ENCODE data around the gene TFCP2L1.
A peak's percentile ranks its signal among the peaks of the same experiment; 100 is the strongest.

TFCP2L1 gene

GRCh38 chr2:121214296-121214695 is 70.7 kb downstream of the TFCP2L1 start:
- no peak for DNase-seq

- DNase-seq, result no peak
These were observed 71.6 kb downstream of the TFCP2L1 start for GRCh38 chr2:121213386-121213785.

DNA sequence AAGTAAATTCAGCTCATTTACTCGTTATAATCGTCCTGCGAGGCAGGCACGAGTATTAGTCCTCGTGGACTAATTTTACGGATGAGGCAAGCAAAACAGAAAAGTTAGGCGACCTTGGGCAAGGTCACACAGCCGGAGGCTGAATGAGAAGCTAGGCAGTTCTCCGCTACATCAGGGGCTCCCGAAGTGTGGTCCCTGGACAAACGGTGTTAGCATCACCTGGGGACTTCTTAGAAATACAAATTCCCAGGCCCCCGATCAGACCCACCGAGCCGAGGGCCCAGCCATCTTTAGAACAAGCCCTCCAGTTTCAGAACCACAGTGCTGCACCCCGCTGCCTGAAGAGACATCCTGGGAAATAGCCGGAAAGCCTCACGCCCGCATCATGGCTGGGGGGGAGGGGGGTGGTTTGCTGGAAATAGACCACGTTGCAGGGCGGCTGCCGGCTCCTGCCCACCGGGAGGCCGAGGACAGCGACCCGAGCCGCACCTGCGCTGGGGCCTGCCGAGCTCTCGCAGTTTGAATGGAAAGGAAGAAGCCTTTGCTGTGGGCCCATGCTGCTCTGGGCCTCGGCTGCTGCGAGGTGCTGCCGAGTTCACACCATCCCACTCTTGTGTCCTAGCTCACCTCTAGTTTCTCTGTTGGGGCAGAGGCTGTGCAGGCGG is 72.2 kb downstream of the TFCP2L1 start:
- no peak for DNase-seq

DNA sequence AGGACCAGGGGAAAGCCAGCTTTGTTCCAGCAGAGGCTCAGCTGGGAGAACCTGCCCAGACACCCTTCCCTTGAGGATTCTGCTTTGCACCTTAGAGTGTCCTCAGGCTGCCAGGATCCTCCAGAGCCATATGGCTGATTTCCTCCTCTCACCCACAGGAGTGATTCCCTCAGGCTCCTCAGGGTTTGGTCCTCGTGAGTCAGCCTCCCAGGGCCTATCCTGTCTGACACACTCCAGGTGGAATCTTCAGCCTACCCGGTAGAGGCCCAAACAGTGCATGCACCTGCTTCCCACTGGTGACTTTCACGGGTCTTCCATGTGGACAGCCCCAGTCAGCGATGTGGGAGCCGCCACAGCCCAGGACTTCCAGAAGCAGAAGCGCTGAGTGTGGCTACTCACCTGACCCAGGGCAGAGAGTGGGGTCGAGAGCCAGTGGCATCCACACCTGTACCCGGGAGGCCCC is 73.3 kb downstream of the TFCP2L1 start:
- peak; percentile 13 for DNase-seq

GRCh38 chr2:121211251-121211650 is 73.8 kb downstream of the TFCP2L1 start:
- DNase-seq, result no peak

- no peak for DNase-seq
These were observed 74.3 kb downstream of the TFCP2L1 start for GRCh38 chr2:121210691-121211090.

DNA sequence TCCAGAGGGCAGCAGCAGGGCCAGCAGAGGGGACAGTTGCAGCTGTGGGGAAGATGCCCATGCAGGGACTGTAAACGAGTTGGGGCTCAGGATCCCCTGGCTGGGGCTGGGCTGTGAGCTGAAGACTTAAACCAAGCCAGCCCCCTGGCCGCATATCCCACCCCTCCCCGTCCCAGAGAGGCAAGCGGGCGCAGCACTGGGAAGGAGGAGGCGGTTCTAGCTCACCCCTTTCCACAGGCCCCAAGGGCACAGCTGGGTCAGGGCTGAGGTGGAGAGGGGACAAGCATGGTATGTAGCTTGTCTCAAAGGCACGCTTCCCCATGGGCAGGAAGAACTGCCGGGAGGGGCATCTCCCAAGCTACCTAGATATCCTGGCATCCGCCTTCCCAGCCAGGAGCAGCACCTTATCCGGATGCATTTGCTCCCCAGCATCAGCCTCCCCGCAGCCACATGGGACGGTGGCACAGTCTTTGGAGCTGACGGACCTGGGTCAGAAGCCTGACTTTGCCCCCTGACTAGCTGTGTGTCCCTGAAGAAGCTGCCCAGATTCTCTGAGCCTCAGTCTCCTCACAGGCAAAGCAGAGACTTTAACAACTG is 75.9 kb downstream of the TFCP2L1 start:
- no peak for DNase-seq

- no peak for DNase-seq
These were observed 77.5 kb downstream of the TFCP2L1 start for GRCh38 chr2:121207494-121207893.

DNA sequence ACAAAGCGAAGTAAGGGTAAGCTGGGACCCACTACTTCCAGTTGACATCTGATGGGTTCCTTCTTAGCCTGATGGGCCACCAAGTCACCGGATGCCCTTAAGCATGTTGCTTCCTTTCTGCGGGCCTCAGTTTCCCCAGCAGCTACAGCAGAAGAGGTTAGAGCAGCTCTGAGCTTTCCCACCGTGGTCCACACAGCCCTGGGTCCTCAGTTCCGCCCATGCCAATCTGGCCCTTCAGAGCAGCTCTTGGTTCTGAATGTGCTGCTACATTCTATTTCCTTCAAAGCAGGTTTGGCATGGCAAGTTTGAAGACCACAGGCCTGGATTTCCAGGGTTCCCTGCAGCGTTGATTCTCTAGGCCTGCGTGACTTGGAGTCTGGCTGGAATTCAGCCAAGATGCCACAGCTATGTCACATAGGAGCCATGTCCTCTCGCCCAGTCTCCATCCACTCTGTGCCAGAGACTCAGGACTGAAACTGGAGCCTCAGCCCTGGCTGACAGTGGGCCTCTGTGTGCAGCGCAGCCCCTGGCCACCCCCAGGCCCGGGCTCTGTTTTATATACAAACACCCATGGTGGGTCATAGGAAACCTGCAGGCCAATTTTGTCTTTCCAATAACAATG is 79.6 kb downstream of the TFCP2L1 start:
- peak; percentile 8 for DNase-seq

DNA sequence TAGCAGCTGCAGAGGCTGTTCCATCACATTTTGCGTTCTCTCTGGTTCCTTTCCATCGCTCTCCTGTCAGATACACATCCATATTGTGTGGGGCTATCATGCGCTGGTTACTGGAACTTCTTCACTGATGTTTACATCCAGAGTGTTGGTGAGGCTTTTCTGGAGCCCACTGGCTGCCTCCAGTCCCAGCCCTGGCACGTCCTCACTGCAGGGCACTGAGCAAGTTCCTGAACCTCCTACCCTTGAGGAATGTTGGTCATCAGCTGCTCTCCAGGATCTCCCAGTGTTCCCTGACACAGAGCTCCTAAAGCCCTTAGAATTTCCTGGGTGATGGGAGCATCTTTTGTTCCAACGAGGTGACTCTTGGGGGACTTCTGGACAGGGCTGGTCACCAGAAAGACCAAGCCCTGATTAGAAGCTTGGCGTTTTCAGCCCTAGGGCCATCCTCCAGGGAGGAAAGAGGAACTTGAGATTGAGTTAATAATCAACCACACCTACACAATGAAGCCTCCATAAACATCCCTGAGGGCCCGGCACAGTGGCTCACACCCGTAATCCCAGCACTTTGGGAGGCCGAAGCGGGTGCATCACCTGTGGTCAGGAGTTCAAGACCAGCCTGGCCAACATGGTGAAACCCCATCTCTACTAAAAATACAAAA is 81.3 kb downstream of the TFCP2L1 start:
- no peak for DNase-seq

- peak; percentile 25 for DNase-seq
These were observed 82.3 kb downstream of the TFCP2L1 start for GRCh38 chr2:121202541-121203310.

- no peak for DNase-seq
These were observed 83.2 kb downstream of the TFCP2L1 start for GRCh38 chr2:121201796-121202195.

GRCh38 chr2:121200419-121201315 is 84.3 kb downstream of the TFCP2L1 start:
- no peak for DNase-seq

- DNase-seq, result no peak
These were observed 85.0 kb downstream of the TFCP2L1 start for GRCh38 chr2:121200011-121200347.

GRCh38 chr2:121199281-121200010 is 85.6 kb downstream of the TFCP2L1 start:
- DNase-seq, result no peak

- no peak for DNase-seq
These were observed 87.5 kb downstream of the TFCP2L1 start for GRCh38 chr2:121197369-121198091.

DNA sequence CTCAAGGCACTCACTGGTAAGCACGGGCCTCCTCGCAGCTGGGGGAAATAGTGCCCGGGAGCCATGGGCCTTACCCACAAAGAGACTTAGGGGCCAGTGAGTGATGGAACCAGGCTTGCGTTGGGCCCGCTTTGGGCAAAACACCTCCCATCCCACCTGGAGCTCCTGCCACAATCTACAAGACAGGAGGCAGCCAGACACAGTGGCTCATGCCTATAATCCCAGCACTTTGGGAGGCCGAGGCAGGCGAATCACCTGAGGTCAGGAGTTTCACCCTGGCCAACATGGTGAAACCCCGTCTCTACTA is 88.2 kb downstream of the TFCP2L1 start:
- DNase-seq, result no peak

GRCh38 chr2:121196132-121196848 is 88.7 kb downstream of the TFCP2L1 start:
- DNase-seq, result peak; percentile 53

DNA sequence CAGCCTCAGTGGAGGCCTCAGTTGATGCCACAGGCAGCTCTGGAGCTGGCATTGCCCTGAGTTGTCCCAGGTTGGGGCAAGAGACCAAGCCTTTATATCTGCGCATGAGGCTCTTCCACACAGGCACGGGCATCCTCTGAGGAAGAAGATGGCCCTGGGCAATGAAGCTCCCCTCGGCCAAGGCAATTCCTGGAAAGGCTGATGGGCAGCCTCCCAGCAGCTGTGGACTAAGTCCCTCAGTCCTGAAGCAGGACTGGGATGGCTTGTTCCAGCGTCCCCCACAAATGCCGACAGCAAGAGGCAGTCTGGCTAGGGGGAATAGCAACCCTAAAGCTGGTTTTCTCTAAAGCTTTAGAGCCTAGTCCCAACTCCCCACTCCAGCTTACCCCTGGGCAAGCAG is 90.0 kb downstream of the TFCP2L1 start:
- DNase-seq, result no peak

DNA sequence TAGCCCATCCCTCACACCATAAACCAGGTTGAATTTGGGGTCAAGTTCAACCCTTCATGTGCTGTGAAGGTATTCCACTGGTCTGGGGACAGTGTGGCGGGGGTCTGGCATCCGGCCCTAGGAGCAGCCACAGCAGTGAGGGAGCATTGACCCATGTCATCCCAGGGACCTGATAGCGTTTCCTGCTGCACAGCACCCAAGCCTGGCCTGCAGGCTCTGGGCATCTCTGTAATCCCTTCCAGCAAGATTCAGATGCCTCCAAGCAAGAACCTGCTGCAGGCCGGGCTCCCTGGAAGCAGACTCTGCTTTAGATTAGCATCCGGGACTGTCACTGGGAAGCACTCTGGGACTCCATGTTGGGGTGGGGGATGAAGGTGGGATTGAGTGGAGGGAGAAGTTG is 90.4 kb downstream of the TFCP2L1 start:
- no peak for DNase-seq
